Kidney tubule cell (primary cell): Measurements from ENCODE around the gene NGB.

Experiments
- DNase-seq: peaks from one replicate; pipeline ENCODE4 v3.0.0-alpha.2; 2018; ENCODE audit warnings: low spot score

NGB gene

DNA sequence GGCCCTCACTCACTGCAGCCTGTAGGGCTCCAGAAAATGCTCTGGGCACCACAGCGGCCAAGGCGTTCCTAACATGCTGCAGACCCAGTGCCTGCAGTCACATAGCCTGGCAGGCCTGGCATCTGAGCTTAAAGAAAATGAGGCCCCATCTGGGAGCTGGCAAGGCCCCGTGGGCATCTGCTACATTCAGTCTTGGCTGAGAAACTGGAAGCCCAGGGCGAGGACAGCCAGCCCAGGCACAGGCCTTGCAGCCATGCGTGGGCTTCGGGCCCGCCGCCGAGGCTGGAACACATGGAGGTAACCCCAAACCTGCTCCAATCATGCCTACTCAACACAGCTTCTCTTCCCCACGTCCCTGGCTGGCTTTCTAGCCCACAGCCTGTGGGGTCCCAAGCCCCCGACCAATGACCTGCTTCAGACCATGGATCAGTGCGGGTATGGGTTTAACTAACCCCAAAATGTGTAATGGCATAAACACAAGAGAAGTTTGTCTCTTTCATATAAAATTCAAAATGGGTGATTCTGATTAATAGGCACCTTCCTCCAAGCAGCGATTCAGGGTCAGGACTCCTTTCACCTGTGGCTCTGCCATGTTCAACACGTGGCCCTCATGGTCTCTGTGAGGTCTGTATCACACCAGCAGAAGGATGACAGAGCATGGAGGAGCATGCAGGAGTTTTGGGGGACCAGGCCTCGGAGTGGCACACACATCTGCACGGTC lies 6.4 kb downstream of the NGB start:
- no peak for DNase-seq

DNA sequence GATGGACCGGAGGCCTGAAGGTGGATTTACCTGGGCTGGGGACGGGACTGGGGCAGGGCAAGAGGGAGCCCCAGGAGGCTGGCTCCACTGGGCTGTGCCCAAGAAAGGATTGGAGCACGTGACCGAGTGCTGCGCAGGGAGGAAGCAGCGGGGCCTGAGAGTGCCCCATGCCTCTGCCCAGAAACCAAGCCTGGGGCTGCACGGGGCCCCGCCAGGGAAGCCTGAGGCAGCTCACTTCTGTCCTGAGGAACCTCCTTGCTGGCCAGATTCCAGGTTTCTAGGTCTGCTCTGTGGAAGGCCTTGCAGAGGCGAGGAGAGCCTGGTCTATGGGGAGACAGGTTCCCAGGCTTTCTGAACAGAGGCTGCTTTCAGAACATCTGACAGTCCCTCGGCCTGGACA lies 10.4 kb downstream of the NGB start:
- no peak for DNase-seq

DNA sequence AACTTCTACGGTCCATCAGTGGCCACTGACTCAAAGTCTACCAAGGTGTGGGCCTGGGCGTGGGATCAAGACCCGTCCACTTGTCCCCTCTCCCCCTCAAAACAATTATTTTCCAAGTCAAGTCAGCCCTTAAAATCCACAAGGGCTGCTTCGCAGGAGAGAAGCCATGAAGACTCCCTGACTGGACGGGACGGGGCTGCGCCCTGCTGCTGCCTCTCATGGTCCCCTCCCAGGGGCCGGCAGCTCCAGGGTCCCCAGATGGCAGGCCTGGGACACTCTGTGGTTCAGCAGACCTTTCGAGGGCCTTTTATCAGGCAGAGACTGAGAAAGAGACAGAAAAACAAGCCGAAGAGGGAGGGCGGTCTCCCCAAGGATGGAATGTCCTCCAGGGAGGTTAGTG lies 10.8 kb downstream of the NGB start:
- no peak for DNase-seq

DNA sequence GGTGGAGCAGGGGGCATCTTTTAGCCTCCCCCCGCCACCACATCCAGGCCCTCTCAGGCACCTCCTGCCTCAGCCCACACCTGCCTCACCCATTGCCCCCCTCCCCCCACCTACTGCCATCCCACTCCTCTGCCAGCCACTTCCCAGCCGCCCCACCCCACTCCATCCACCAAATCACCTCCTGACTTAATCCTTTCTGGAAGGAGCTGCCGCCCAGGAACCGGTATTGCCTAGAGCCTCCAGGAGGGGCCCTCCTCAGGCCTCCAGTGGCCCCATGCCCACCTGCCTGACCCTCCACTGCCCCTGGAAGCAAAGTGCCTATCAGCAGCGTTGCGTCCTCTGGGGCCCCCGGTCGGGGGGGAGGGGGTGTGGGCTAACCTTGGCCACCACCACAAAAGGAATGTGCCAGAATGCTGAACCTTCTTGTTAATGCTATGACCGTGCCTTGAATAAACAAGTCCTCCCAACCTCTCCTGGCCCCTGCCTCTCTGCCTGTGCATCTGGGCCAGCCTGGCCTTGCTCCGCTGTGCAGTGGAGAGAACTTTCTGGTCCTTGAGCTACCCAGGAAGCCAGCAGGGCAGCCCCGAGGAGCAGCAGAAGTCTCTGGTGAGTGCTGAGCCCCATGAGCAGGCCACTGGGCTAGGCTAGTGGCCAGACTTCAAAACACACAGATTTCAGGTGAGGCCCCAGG lies 11.8 kb downstream of the NGB start:
- DNase-seq = no peak

DNA sequence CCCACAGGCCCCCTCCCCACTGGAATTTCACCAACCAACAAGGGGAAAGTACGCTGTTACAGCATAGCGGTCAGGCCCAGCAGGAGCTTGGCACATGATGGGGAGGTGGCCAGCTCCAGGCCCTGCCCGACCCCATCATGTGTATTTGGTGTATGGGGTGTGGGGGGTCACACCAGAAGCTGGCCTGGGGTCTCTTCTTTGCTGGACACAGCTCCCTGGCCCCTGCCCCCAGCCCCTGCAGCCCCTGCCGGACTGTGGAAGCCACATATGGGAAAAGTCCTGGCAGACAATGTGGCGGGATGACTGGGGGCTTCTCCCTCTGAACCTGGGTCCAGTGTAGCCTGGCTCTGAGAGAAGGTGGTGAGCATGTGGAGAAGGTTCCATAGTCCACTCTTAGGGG lies 12.4 kb downstream of the NGB start:
- no peak for DNase-seq

DNA sequence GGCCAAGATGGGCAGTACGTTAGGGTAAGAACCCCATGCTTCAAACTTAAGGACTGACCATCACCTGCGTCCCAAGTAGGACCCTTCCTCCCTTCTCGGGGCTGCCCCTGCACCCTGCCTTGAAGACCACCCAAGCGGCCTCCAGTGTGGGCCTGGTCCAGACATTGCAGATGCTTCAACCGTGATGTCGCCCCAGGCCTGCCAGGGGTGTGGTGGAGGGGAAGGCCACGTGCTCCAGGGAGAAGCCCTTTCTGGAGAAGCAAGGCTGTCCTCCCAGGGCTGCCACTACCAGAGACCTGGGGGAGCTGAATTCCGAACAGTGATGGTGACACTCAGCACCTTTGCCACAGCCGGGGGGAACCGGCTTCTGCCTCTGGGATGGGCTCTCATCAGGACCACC lies 13.3 kb downstream of the NGB start:
- no peak for DNase-seq

DNA sequence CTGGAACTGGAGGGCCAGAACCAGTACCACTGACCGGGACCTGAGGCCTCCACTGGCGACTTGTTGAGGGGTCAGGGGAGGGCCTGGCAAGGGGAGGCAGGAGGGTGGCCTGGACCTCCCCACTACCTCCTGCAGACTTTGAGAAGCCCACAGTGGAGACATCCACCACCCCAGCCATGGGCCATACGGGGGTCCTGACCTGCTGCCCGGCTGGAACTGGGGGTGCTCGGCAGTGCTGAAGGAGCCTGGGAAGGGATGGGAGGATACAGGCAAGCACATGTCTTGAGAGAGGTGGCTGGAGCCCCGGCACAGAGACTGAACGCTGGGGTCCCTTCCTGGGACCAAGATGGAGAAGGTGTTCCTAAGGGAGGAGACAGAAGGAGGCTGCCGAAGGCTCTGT lies 14.3 kb downstream of the NGB start:
- no peak for DNase-seq

DNA sequence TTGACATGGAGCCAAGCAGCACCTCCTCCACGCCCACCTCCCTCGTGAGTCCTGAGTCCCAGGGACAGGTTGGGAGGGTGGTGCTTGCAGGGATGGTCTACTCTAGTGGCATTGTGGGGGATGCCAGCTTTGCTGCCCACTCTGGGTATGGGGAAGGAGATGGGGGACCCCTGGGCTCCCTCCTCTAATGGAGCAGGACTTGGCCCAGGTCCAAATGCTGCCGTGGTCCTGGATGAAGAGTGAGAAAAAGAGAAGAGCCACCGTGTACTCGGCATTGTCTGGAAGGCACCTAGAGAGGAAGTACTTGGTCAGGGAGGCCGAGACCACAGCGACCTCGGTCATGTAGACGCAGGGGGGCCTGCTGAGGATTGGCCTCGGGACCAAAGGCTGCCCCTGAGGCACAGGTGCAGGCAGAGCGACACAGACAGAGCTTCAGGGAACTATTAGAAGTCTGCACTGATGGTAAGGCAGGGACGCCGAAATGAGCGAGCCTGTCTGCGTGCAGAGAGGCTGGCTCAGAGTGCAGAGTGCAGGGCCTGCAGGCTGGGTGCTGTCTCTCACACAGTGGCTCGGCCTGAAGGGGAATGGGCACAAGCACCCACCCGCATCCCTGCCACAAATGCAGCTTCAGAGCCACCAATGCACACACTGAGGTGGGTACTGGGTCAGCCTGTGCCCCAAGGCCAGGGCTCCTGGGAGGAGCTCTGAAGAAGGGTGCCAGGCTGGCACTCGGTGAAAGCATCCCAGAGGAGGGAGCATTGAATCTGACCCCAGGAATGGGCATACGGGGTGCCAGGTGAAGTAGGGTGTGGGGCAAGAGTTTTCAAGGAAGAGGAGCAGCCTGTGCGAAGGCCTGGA lies 17.4 kb downstream of the NGB start:
- no peak for DNase-seq

DNA sequence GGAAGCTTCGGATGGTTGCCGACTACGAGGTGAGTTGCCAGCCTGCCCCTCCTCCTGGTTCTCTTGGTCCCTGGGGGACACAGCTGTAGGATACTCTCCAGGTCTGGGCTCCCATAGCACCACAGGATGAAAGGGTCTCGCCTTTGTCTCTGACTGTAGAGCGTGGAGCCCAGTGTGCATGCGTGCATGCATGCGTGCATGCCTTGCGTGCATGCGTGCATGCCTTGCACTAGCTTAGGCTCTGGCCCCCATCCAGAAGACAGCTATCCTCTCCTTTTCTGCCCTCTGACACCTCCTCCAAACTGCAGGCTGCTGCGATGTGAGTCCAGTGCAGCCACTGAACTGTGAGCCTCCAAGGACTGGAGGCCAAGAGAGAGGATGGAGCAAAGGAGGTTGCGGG lies 19.1 kb downstream of the NGB start:
- DNase-seq = no peak

DNA sequence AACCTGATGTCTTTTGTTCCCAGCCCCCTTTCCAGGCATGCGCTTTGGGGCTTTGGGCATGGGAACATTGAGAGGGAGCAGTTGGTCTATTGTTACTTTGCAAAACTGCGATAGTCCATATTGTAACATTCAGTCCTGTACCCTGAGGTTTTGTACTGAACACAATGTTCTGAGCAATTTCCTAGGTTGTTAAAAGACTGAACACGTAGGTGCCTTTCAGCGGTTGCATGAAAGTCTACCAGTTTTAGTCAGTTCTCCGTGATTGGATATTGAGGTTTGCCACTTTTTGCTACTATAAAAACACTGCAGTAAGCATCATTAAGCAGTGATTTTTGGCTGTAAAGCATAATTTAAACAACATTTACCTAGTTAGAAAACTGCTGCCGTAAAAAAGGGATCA lies 20.1 kb downstream of the NGB start:
- DNase-seq = no peak

DNA sequence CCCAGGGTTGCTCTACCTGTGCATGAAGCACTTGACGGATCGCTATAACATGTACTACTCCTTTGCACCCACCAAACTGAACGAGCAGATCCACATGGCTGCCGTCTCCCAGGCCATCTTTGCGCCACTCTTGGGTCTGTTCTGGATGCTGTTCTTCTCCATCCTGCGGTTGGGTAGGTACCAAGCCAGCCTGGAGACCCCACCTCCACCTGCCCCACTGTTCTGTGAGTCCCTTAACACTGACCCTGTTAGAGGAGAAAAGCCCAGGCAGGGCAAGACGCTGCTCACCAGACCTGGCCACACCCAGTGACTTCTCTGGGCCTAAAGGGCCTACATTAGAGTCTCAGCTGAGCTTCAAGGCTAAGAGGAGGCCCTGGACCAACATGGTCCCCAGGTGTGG lies 21.7 kb downstream of the NGB start:
- no peak for DNase-seq

DNA sequence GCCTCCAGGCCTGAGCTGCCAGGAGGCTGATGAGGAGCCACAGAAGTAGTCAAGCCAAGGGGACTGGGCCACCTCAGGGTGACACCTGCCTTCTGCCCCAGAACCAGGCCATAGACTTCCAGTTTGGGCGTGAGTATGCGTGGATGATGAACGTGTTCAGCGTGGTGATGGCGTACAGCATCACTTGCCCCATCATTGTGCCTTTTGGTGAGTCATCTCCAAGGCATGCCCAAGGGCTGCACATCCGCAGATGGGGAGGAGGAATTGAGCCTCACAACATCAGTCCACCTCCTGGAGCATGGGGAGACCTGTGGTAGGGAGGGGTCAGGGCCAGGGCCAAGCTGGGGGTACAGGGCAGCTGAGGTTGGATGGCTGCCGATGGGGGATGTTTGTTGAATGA lies 22.3 kb downstream of the NGB start:
- DNase-seq = no peak

DNA sequence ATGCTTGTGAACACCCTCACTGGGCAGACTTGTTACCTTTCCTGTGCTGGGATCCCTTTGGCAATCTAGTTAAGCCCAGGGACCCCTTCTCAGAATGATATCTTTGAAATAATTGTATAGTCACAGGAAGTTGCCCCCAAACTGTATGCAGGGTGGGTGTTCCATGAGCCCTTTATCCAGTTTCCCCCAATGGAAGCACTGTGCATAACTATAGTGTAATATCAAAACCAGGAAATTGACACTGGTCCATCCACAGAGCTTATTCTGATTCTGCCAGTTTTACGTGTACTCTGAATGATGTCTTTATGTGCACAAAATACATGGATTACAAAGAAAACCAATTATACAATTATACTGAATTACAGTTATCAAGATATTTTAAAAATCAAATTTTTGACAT lies 24.2 kb downstream of the NGB start:
- no peak for DNase-seq

DNA sequence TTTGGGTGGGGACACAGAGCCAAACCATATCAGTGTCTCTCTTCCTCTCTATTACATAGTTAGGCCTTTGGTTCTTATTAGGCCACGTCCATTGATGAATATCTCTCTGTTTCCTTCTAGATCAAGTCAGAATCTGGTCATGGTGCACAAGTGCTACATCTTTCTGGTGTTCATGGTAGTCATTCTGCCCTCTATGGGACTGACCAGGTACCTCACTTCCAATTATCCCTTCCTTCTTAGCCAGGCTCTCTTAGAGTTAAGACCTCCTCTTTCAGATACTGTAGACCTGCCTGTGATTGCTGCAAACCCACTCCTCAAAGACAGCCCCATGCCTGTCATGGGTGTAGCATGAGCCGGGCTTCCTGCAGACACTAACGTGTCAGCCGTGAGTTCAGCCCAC lies 25.2 kb downstream of the NGB start:
- DNase-seq = no peak

DNA sequence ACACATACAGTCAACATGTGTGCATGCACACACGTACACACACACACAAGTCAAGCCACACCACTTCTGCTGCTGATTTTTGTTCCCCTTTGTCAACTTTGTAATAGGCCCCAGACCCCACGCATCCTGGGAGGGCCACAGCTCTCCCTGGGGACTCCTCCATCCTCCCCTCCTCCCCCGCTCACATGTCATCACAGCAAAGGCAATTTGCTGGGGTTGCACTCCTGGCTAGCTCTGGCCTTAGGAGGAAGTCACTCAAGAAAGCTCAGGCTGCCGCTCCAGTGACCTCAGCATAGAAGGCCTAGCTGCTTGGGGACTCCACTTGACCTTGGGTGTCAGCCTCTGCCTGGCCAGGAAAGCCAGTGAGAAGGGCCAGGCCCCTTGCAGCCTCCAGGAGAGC lies 27.2 kb downstream of the NGB start:
- no peak for DNase-seq

DNA sequence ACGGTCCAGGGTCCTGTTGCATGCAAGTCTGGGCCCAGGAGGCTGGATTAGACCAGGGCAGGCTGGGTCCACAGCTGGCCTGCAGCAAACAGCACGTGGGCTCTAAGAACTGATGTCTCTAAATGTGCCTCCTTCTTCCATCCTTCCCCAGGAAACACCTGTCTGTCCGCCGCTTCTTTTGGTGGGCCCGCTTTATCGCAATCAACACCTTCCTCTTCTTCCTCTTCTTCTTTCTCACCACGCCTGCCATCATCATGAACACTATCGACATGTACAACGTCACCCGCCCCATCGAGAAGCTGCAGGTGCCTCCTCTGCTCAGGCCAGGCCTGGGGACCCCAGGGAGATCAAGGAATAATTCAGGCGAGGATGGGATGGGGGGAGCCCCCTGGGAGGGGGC lies 28.3 kb downstream of the NGB start:
- no peak for DNase-seq

DNA sequence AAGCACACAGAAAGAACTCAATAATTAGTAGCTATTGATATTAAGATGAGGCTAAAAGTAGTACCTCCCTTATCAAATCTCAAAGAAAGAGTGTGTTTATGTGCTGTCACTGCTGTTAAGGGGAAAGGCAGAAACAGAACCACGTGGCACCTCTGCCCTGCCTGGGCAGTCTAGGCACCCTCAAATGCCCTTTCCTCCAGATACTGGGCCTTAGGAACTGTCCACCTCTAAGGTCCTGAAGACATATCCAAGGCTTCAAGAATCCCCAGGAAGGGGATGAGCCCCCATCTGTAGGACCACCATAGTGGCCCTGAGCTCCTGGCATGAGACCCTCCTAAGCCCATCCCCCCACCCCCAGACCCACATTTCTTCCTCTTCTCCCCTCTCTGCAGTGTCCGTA lies 29.1 kb downstream of the NGB start:
- no peak for DNase-seq

DNA sequence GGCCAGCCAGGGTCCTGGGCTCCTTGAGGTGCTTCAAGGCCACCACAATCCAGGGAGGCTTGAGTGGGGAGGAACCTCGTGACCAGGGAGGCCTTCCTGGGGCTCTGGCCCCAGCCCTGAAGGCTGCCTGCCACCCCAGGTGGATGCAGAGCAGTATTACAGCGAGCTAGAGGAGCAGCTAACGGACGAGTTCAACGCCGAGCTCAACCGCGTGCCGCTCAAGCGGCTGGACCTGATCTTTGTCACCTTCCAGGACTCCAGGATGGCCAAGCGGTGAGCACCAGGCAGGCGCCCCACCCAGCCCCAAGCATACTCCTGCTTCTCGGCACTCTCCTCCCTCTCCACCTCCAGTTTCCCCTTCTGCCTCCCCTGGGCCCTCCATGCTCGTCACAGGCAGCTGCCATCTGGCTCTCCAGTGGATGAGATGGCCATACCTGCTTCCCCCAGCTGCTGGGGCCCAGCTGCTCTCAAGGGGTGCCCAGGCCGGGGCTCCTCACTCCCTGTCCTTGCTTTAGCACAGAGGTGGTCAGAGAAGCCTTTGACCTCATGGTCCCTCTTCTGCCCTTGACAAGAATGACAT lies 30.6 kb downstream of the NGB start:
- no peak for DNase-seq

DNA sequence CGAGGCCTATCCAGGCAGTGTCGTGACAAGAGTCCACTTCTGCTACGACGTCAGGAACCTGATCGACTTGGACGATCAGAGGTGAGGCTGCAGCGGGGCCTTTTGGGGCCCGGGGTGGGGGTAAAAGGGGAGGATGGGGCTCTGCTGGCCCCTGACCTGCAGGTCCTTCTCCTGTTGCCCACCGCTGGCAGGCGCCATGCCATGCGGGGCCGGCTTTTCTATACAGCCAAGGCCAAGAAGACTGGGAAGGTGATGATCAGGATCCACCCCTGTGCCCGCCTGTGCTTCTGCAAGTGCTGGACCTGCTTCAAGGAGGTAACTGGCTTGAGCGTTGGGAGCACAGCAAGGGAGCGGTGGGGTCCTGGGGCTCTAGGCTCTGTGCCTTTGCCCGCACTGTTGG lies 31.6 kb downstream of the NGB start:
- DNase-seq = no peak

DNA sequence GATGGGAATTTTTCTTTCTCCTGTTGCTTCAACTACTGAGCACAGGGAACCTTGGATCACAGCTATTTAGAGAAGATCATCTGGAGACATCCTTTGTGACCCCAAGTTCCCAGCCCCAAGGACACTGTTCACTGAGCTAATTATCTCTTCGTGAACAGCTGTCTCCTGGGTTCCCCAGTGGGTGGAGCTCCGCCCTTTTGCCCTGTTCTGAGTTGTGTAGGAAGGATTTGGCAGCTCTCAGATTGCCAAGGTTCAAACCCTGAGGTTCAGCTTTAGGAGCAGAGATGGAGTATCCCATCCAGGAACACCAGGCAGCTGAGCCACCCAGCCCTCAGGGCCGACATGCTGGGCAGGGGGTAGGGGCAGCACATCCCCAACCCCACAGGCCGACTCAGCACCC lies 32.0 kb downstream of the NGB start:
- no peak for DNase-seq

DNA sequence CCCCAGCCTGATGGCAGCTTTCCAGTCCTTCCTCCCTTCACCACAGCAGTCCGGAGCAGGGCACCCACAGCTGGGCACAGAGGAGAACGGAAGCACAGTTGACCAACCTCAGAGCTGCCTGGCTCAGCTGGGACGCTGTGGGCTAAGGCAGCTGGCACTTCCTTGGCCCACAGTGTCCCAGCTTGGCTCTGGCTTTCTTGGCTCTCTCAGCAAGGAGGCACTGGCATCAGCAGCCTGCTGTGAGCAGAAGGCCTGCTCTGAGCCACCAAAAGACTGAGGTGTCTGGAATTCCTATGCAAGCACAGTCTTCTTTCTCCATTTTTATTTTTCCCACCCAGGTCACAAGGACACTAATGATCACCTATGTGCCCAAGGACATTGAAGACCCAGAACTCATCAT lies 32.6 kb downstream of the NGB start:
- no peak for DNase-seq

DNA sequence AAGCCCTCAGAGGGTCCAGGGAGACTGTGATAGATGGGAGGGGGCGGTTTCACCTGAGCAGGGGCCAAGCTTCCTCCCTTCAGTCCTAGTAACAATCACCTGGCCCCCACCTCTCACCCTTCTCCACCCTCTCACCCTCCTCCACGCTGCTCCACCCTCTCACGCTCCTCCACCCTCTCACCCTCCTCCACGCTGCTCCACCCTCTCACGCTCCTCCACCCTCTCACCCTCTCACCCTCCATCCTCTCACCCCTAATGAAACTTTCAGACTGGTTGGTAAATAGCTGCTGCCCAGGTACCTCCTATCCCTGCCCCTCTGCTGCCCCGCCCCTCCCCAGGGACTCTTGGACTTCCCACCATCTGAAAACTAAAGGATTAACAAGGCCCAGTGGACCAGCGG lies 34.2 kb downstream of the NGB start:
- DNase-seq = no peak

DNA sequence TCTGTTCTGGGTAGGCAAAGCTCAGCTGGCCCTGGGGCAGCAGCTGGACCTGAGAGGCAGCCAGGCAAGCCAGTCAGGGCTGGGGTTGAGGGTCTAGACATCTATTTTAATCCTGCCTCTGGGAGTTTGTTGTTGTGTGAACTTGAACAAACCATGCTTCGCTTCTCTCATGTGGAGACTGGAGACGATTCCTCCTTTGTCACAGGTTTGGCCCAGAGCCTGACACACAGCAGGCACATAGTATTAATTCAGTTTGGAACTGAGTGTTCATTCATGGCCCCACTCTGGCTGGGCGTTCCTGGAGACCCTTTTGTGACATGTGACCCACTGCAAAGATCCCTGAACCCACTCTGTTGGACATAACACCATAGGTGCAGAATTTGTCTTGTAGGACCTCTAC lies 39.3 kb downstream of the NGB start:
- DNase-seq = no peak
